KOPT-K1 (cell line): ENCODE data around the gene CPXM1.

Experiments
- H3K27ac ChIP-seq: fragments of 200-600 bp; sonication (generic); 2 replicates; pipeline ENCODE4 v1.5.1; 2016; ENCODE audit warnings: antibody characterized with exemption, mild to moderate bottlenecking, low read depth, low read length; ENCODE audit not compliant: poor library complexity, severe bottlenecking
- H3K36me3 ChIP-seq: fragments of 200-600 bp; sonication (generic); 2 replicates; pipeline ENCODE4 v1.5.1; 2017; ENCODE audit warnings: antibody characterized with exemption, mild to moderate bottlenecking, low read length, moderate library complexity; ENCODE audit not compliant: insufficient read depth
- H3K9me3 ChIP-seq: fragments of 200-600 bp; sonication (generic); 2 replicates; pipeline ENCODE4 v1.5.1; 2017; ENCODE audit warnings: antibody characterized with exemption, low read length, mild to moderate bottlenecking; ENCODE audit not compliant: insufficient read depth, poor library complexity, severe bottlenecking

The CPXM1 gene

DNA sequence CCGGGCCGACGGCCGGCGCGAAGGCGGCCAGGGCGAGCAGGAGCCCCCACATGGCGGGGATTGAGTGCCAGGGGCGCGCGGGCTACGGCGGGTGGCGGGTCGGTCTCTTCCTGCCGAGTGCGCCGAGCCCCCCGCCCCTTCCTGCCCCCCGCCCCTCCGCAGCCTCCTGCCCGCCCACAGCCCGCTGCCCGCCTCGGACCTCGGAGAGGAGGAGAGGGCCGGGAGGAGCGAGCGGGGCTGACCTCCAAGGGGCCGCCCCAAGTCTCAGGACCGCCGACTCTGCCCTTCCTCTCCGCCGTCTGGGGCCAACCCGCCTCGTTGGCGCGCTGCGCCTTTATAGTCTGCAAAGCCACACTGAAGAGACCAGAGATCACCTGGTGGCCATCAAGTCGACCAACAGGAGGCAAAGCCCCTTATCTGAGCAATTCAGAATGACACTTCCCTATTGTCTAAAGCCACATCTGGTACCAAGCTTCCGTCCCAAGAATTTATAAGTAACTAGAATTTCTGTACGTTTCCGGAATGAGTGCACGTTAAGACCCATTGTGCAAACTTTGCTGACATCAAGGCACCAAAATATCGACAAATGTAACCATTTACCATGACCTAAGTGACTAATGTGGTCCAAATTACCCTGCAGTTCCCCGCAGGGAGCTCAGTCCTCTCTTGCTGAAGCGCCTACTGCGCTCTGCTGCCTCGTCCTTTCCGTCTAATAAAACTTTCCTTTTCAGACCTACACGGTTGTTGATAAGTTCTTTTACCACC, at the start of gene CPXM1:
Gene CPXM1, minus strand, starts transcription at position 107 of the 765 bp plus-strand sequence. Its CDS starts 55 bp downstream, at position 52.
- Histone ChIP-seq H3K9me3 (no peaks in the 10 kb centered on the region), H3K36me3 (no peaks in the 10 kb centered on the region), H3K27ac (no peak within 1 kb of the TSS)

DNA sequence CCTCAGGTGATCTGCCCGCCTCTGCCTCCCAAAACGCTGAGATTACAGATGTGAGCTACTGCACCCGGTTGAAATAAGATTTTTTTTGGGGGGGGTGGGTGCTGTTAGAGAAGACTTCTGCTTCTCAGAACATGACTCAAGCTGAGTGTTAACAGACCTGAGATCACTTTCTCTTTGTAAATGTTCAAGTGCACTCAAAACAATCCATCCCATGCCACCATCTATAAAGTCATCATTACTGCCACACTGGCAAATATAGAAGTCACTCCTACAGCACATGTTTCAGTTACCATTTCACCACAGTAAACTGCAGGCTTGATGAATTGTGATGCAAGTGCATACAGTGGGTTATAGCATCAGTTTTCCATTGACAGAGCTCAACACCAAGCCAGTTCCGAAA, 49.1 kb upstream of the CPXM1 start:
- H3K36me3 ChIP-seq, result no peaks in the 10 kb centered on the region
- no peak overlapping the region for H3K27ac ChIP-seq
- H3K9me3 ChIP-seq, result no peaks in the 10 kb centered on the region

DNA sequence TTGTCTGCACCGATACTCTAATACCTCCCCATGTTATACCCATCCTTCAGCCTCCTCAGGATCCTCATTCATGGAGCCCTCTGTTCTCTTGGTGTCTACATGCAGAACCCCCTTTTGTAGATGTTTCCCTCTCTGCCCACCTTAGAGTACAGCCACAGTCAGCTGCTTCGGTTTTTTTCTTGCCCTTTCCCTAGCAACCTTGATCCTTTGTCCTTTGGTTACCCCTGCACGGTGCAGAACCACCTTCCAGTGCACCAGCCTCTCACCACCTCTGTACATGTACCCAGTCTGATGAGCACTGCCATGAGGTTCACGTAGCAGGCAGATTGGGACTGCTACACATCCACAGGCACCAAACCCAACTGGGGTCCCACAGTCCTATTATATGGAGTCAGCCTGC, 47.4 kb upstream of the CPXM1 start:
- H3K9me3 ChIP-seq, result no peaks in the 10 kb centered on the region
- H3K27ac ChIP-seq, result no peak overlapping the region

DNA sequence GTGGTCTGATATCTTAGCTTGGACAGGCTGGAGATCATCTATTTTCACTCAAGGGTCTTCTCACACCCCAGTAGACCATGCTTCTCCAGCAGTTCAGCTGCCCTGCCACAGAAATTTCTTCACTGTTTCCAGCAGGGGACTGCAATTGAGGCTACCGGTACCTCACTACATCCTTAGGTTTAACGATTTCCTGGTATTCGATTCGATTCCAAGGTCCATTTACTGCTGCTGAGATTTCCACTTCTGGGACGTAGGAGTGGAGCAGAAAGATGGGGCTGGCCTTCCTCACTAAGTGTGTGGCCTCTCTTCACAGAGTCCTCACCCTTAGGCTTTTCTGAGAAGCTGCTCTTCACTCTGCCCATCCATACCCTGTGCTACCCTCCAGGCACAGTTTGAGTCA, 46.3 kb upstream of the CPXM1 start:
- no peak overlapping the region for H3K27ac ChIP-seq
- no peaks in the 10 kb centered on the region for H3K9me3 ChIP-seq
- H3K36me3 ChIP-seq, result no peaks in the 10 kb centered on the region

More for the DNA sequence above, 47.4 kb upstream of the CPXM1 start:
- H3K36me3 ChIP-seq, result no peaks in the 10 kb centered on the region

DNA sequence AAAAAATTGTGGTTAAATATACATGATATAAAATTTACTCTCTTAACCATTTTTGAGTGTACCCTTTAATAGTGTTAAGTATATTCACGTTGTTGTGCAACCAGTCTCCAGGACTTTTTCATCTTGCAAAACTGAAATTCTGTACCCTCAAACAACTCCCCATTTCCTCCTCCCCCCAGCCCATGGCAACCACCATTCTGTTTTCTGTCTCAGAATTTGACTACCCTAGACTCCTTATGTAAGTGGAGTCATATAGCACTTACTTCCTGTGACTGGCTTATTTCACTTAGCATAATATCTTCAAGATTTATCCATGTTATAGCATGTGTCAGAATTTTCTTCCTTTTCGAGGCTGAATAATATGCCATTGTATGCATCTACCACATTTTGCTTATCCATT, 45.2 kb upstream of the CPXM1 start:
- Histone ChIP-seq H3K27ac (no peak overlapping the region), H3K36me3 (no peaks in the 10 kb centered on the region), H3K9me3 (no peaks in the 10 kb centered on the region)

DNA sequence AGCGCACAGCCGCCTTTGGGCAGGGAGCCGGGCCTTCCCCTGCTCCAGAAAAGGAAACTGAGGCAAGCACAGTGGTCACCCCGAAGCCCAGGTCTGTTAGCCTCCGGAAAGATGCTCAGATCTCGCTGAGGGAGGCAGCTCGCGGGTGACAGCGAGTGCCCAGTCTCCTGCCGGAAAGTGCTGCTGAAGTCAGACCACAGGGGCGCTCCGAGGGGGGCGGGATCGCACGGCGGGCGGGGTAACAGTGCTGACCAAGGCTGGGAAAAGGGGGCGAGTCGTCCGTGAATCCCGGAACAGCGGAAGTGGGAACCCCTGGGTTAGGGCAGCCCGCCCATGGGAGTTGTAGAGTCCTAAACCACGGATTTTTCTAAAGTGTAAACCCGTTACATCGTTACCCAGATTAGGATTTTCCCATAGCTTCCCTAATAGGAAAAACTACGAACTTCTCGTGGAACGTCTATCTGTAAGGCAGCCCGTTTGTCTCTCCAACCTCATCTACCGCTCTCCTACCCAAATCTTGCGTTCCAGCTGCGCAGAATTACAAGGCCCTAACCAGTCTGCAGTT, 40.6 kb upstream of the CPXM1 start:
- Histone ChIP-seq H3K27ac (peak overlapping the region; percentile 84), H3K36me3 (peaks cover 20% of the 10 kb centered on the region; the same call in 1 of the 2 replicates), H3K9me3 (no peaks in the 10 kb centered on the region)

DNA sequence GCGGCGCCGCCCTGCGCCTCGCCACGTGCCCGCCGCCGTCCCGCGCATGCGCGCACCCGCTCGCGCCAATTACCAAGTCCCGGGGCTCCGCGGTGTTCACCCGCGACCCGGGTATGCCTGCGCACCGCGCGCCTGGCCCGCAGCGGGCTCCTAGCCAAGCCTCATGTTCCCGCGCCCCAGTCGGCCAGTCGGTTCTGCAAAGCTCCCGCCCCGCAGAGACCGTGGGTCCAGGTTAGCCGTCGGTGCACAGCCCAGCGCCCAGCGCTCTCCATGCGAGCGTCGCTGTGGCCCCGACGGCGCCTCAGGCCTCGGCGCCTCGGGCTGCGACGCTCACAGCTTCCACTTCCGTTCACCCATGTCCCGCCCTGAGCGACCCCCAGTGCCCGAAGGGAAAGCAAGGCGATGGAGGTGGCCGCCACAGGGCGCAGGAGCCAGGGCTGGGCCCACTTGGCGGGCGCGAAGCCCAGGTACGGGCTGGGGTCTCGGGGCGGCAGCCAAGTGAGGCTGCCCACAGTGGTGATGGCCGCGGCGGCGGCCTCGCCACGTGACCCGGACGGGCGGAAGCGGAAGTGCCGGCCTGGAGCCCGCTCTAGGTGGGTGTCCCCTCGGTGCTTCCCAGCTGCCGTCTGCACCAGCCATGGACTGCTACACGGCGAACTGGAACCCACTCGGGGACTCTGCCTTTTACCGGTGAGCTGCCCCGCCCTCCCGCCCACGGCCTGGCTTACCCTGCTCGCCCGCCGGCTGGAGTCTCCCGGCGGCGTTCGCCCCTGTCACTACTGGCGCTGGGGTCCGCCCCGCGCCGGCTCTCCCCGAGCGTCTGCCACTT, 39.9 kb upstream of the CPXM1 start, which contains the start of the genes PCED1A and VPS16:
Gene PCED1A, minus strand, starts transcription at position 518 of the 829 bp plus-strand sequence. CDS start 743 bp downstream, outside the sequence.
Gene VPS16, plus strand, starts transcription at position 608 of the 829 bp plus-strand sequence. Its CDS starts 30 bp downstream, at position 638.
- Histone ChIP-seq H3K9me3 (no peaks in the 10 kb centered on the region), H3K27ac (peak within 1 kb of the TSS; percentile 84), H3K36me3 (peaks cover 20% of the 10 kb centered on the region; the same call in 1 of the 2 replicates)

DNA sequence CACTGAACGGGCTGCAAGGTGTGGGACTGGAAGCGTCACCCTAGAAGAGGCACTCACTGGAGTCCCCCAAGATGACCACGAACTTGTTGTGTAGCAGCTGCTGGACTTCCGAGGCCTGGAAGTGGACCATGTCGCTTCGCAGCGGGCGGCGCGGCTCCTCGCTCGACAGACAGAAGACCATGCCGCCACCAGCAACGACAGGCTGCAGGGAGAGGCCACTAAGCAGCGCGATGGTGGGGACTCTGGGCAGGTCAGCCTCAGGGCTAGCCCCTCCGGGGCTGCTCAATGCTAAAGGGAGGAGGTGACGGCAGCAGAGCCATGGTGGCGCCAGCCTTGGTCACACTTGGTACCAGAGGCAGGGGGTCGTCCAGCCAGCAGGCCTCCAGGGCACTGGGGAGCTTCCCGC, 39.3 kb upstream of the CPXM1 start:
- peak overlapping the region; percentile 84 for H3K27ac ChIP-seq
- H3K36me3 ChIP-seq, result peaks cover 26% of the 10 kb centered on the region; the same call in 1 of the 2 replicates
- H3K9me3 ChIP-seq, result no peaks in the 10 kb centered on the region

DNA sequence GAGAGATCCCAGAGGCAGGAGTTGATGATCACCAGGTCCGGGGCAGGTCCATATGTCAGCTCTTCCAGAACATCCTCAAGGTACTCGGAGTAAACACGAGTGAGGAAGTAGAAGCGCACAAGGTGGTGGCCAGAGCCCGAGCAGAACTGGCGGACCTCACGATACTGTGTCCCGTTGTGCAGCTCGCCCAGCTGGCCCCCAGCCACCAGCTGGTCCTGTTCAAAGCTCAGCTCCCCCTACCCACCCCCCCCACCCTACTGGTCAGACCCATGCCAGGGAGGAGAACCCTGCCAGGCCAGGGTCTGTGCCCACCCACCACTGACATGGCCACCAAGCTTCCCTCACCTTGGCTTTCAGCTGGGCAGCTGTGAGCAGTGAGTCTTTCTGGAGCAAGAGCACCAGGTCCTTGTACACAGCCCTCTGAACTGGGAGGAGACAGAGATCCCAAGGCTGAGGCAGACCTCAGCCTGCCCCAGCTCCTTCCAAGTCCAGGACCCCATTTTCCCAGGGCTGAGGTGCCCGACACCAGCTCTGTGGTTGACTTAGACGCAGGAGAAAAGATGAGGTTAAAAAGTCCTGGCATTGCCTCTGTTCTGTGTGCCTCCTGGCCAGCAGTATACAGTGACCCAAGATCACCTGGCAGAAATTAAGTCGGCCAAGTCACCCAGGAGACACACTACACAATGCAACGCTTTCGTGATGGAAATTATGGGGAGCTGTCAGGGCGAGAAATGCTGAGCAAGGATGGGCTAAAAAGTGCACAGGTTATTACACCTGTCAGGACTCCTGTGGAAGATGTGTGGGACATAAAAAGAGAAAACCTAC, 38.6 kb upstream of the CPXM1 start:
- Histone ChIP-seq H3K27ac (no peak overlapping the region), H3K9me3 (no peaks in the 10 kb centered on the region), H3K36me3 (peaks cover 26% of the 10 kb centered on the region; the same call in 1 of the 2 replicates)

DNA sequence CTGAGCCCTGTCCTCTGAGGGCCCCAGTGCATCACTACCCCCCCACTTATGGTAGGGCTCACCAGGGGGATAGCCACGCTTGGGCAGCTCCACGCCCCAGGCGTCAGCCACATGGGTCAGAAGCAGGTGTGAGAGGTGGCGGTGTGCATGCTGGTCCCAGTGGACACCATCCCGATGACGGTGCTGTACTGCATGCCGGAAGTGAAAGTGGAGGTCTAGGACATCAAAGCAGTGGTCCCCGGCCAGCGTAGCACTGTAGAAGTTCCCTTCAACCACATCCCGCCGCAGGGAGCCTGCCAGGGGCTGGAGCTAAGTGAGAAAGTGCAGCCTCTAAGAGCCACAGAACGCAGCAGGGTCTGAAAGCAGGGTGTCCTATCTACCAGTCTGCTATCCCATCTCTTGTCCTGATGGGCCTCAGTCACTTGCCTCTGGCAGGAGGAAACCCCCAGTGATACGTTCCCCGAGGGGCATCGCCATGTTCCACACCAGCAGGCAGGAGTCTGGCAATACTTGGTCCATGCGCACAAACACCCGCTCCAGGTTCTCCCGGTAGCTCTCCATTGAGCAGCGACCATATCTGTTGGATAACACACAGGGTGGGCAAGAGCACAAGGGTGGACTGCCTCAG, 37.9 kb upstream of the CPXM1 start:
- H3K9me3 ChIP-seq, result no peaks in the 10 kb centered on the region
- H3K27ac ChIP-seq, result no peak overlapping the region
- peaks cover 26% of the 10 kb centered on the region; the same call in 1 of the 2 replicates for H3K36me3 ChIP-seq

DNA sequence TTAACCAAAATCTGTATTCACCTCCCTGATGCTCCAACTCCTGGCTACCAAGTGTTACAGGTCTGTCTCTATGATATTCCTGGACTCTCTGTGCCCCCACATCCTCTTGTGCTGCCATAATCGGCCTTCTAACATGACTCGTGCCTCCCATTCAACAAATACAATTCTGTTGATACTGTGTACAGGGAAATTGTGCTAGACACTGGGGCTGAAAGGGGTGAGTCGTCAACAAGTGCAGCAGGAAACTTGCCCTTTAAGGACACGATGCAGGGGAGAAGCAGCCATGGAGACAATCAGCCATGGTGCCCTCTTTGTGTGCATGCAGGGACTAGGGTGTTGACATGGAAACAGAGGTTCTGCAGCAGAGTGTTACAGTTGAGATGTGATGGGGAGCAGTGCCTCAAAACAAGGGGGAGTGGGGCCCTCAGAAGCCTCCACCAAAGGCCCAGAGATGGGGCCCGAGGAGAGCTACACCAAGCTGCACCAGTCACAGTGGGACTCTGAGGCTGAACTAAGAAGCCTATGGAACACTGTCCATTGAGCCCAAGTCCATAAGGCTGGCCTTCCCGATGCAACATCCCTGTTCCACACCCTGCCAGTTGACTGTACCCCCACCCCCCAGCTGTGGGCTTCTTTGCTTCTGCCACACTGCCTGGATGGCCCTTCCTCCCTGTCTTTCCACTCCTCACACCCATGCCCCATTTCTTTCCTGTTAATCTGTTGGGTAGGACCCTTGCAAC, 37.0 kb upstream of the CPXM1 start:
- H3K36me3 ChIP-seq, result peaks cover 26% of the 10 kb centered on the region; the same call in 1 of the 2 replicates
- H3K9me3 ChIP-seq, result no peaks in the 10 kb centered on the region
- H3K27ac ChIP-seq, result no peak overlapping the region

DNA sequence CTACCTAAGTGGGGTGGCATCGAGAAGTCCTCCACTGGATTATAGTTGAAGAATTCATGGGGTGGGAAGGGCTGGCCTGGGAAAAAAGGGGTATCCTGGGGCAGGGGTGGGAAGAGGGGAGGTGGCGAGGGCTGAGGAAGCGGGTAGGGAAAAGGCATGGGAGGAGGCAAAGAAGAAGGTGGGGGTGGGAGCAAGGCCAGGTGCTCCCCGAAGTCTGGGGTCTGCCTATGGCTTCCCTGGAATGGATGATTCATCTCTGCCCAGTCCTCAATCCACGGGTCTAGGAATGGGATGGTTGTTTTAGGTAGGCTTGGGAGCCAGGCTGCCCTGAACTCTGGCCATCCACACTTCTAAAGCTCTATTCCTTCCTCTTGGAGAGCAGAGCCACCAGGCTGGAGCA, 35.6 kb upstream of the CPXM1 start:
- no peaks in the 10 kb centered on the region for H3K9me3 ChIP-seq
- H3K27ac ChIP-seq, result no peak overlapping the region
- H3K36me3 ChIP-seq, result peaks cover 26% of the 10 kb centered on the region; the same call in 1 of the 2 replicates

DNA sequence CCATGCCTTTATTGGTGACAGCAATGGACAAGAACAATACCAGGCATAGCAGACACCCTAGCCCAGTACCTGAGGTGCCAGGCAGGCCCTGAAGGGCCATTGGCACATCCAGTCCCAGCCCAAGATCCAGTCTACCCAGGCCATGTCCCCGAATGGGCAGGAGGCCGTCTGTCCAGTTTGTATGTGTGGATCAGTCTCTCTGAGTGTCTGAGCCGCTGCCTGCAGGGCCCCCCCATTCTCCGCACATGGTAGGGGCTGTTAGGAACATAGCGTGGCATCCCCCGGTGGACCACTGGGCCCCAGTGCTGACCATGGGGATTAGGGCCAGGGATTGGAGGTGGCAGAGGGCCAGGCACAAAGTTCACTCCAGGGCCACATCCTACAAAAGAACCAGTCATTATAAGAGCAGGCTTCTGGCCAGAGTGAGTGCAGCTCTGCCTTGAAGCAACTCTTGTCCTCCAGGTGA, 34.9 kb upstream of the CPXM1 start:
- Histone ChIP-seq H3K9me3 (no peaks in the 10 kb centered on the region), H3K27ac (no peak overlapping the region), H3K36me3 (peaks cover 26% of the 10 kb centered on the region; the same call in 1 of the 2 replicates)
